Endothelial cell of umbilical vein (primary cell): Measurements from ENCODE around the gene NFS1.

Experiments
- EZH2 ChIP-seq: IDR thresholded peaks from 2 replicates; pipeline ENCODE4 v1.6.1; 2012; ENCODE audit warnings: borderline replicate concordance, low read depth, mild to moderate bottlenecking, moderate library complexity, low read length, inconsistent platforms; ENCODE audit not compliant: severe bottlenecking
- POLR2A ChIP-seq: IDR thresholded peaks from 2 replicates; pipeline ENCODE4 v1.6.1; 2012; ENCODE audit warnings: low read depth, mild to moderate bottlenecking, control low read depth, low read length
- POLR2AphosphoS5 ChIP-seq: IDR thresholded peaks from 2 replicates; pipeline ENCODE4 v1.6.1; 2012; ENCODE audit warnings: low read depth, mild to moderate bottlenecking, control low read depth, low read length, moderate library complexity; ENCODE audit not compliant: insufficient read depth

DNA sequence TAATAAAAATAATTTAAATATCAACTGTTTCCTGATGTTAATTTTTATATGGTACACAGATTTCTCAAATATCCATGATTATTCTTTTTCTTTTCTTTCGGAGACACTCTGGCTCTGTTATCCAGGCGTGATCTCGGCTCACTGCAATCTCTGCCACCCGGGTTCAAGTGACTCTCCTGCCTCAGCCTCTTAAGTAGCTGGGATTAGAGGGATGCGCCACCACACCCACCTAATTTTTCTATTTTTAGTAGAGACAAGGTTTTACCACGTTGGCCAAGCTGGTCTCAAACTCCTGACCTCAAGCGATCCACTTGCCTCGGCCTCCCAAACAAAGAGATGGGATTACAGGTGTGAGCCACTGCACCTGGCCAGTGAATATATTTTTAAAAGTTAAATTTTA is 20.6 kb upstream of the NFS1 start:
- TF ChIP-seq POLR2AphosphoS5 (no peak), POLR2A (no peak), EZH2 (no peak)
